Adrenal gland (tissue), 5 donors: ENCODE measurements around the gene VTN.

ENCODE experiments used
- CTCF ChIP-seq, 6 experiments: fragments of 450-650 bp in 4 of 6; fragments of 200-600 bp in 2 of 6; sonication (generic) in 1 of 6; IDR thresholded peaks; 1 replicate in 5 of 6; 2 replicates in 1 of 6; pipeline versions ENCODE4 v1.5.1 to v1.8.0; 2016 to 2021; ENCODE audit warnings: antibody characterized with exemption in 6 of 6, mild to moderate bottlenecking in 2 of 6, moderate library complexity in 1 of 6
- POLR2A ChIP-seq, 2 donors: fragments of 450-650 bp; IDR thresholded peaks; one replicate each; pipeline ENCODE4 v1.6.1; 2017; ENCODE audit warnings: antibody characterized with exemption in 2 of 2, mild to moderate bottlenecking in 2 of 2, moderate library complexity in 1 of 2
- donor health status: DM: no; HTN: no; CAD: no.

- TF ChIP-seq CTCF (IDR thresholded peaks at IDR 0.05) = no peak
- TF ChIP-seq POLR2A (IDR thresholded peaks at IDR 0.05) = peak in 1 of 2 donors; percentile 11
Measured at GRCh38 chr17:28347261-28347891, 22.7 kb downstream of the VTN start.
